ENCODE data around the gene LONRF3.

Gene LONRF3

GRCh38 chrX:118974088-118974907 is at the start of gene LONRF3:
LONRF3 (plus strand) TSS chrX:118974618; CDS start chrX:118974781, 163 bp downstream.
- DNase-seq = peak; percentile 65

DNA sequence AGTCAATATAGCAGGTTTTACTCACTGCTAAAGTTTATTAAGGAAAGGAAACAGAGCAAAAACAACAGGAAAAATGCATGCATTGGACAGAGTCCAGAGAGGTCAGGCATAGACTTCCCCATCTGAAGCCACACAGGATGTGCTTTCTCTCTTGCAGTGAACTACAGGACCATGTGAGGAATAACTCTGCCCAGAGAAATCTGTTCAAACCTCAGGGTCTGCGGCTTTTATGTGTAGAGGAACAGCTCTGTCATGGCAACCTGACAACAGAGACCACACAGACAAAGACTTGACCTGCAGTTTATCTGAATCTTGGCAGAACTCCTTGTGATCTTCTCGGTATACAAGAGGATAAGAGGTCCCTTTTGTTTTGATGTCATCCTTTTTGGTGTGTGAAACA is 46.3 kb upstream of the LONRF3 start:
- no peak for DNase-seq

- DNase-seq = no peak
These were observed 39.1 kb upstream of the LONRF3 start for GRCh38 chrX:118935352-118935751.

DNA sequence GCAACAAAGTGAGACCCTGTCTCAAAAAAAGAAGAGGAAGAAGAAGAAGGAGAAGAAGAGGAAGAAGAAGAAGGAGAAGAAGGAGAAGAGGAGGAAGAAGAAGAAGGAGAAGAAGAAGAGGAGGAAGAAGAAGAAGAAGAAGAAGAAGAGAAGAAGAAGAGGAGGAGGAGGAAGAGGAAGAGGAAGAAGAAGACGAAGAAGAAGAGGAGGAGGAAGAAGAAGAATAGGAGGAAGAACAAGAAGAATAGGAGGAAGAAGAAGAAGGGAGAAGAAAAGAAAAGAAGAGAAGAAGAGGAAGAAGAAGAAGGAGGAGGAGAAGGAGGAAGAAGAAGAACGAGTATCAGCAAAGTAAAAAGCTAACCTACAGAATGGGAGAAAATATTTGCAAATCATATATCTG is 33.3 kb upstream of the LONRF3 start:
- no peak for DNase-seq

DNA sequence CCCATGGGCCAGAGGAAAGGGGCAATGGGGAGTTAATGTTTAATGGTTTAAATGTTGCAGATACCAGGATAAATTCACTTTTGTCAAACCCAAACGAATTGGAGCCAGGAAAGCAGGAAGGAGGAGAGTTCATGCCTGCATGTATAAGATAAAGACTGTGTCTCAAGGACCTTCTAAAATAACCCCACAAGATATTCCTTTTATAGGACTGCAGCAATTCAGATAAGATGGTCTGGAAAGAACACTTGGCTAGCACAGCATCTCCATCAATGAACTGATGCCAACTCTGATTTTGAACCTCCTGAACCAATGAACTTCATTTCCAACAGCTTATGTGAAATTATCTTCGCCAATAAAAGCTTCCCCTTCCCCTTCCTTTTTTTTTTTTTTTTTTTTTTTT is 31.3 kb upstream of the LONRF3 start:
- no peak for DNase-seq

- DNase-seq = no peak
These were observed 28.5 kb upstream of the LONRF3 start for GRCh38 chrX:118945921-118946320.

GRCh38 chrX:118948270-118948669 is 26.1 kb upstream of the LONRF3 start:
- DNase-seq = no peak

DNA sequence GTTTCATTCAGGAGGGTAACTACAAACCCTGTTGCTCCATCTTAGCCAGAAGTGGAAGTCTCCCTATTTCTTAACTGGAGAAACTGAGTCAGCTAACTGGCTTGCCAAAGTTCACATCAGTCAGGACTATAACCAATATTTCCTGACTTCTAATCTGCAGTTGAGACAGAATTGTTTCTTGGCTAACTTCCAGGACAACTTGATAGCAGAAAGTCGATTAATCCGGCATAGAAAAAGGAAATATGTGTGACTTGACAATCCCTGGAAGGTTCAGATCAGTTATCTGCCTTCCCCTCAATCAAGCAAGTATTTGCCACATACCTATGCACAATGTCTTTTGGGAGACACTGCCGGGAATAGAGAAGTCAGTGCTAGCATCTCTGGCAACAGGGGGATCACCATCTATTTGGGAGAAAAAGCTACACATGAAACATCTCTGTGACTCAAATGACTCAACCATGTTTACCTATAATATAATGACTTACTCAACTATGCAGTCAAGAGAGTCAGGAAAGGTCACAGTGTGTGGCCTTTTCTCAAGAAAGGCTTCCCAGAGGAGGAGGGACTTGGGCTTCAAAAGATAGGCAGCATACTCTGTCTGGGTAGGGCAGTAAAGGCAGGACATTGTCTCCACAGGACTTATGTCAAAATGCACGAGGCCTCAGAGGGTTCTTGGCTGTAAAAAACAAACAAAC is 12.4 kb upstream of the LONRF3 start:
- DNase-seq = no peak

- DNase-seq = no peak
These were observed 11.3 kb upstream of the LONRF3 start for GRCh38 chrX:118963159-118963558.

GRCh38 chrX:118964252-118964651 is 10.2 kb upstream of the LONRF3 start:
- no peak for DNase-seq

DNA sequence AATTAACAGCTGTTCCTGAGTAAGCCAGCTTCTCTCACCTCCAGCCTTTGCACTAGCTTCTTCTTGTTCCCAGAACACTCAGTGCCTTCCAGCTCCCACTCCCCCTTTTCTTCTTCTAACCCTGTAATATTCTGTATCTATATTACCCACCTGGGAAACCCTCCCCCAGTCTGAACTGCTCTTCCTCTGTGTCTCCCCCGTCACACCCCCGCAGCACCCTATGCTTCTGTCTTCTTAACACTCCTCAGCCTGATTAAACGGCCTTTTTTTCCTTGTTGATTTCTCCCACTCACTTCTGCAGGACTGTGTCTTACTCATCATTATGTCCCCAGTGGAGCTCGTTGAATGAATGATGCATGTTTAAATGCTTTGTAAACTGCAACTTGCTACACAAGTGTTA is 9.0 kb upstream of the LONRF3 start:
- no peak for DNase-seq

DNA sequence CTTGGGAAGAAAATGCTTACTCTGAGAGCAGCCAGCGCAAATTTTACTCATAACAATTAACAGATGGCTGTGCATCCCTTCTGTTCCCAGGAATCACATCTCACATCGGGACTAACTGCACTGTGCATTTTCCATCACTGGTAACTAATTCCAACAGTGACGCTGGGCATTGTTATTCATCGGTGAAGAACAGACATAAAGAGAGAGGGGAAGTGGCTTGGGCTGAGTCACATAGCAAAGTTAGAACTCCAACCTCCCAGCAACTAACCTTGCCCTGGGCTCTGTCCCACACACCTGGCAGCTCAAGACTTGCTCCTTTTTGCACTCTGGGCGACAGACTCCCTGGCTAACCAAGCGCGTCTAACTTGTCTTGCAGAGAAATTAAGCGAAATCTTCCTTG is 6.4 kb upstream of the LONRF3 start:
- no peak for DNase-seq

DNA sequence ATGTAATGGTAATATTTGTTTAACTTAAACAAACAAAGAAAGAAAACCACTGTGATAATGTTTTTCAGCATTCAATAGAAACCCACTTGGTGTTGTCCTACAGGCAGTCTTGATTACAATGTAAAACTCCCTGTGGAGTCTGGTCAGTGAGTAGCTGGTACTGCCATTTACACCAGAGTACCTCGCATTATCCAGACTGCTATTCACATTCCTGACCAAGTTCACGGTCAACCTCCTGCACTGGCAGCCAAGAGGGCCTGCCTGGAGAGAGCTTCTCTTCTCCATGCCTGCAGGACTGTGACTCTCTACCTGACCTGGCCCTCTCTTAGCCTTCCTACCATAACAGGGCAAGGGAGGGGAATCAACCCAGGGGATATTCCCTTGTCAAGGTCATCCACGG is 2.9 kb upstream of the LONRF3 start:
- no peak for DNase-seq

GRCh38 chrX:118973389-118974087 is 880 bp upstream of the LONRF3 start:
- no peak for DNase-seq

DNA sequence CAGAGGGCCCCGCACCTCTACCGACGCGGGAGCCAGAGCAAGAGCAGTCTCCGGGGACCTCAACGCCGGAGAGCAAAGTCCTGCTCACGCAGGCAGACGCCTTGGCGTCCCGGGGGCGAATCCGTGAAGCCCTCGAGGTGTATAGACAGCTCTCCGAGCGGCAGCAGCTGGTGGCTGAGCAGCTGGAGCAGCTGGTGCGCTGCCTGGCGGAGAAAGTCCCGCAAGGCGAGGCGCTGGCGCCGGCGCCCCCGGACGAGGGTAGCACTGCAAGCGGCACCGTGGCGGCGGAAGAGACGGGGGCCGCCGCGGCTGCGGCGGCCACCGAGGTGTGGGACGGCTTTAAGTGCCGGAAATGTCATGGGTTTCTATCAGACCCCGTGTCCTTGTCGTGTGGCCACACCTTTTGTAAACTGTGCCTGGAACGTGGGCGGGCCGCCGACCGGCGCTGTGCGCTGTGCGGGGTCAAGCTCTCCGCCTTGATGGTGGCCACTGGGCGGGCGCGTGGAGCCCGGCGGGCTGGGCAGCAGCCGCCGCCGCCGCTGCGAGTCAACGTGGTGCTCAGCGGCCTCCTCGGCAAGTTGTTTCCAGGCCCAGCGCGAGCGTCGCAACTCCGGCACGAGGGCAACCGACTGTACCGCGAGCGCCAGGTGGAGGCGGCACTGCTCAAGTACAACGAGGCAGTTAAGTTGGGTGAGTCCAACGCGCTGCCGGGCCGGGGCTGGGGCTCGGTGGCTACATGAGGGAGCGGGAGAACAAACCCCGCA is 672 bp downstream of the LONRF3 start:
- peak; percentile 48 for DNase-seq

DNA sequence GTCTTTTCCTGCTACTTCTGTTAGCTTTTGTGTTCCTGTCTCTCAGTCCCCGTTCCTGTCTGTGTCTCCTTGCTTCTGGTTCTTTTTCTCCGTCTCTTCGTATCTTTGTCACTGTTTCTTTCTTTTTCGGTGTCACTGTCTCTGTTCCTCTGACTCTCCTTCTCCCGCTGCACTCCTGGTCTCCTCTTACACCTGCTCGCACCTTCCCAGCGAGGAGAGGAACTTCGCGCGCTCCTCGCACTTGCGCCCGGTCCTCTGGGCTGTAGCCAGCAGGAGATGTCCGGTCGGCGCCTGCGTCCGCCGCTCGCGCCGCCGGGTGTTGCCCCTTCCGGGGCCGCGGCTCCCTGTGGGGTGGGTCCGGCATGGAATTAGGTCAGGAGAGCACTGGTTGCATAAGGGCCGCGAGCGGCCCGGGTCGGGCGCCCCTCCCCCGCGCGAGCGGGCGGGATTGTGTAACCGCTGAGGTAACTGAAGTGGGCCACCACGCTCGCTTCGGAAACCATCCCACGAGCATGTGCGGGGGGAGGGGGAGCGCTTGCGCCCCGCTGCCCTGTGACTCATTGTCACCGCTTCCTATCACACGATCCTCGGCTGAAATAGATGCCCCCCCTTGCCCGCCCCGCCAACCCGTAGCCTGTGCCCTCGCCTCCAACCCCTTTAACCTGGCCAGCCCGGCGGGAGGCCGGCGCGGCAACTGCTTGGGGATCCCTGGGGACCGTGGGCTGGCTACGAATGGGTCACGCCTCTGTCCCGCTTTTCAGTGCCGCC is 1.6 kb downstream of the LONRF3 start:
- DNase-seq = peak; percentile 70

GRCh38 chrX:118976599-118977340 is 2.4 kb downstream of the LONRF3 start:
- DNase-seq = peak; percentile 28

- no peak for DNase-seq
These were observed 3.0 kb downstream of the LONRF3 start for GRCh38 chrX:118977424-118977823.

GRCh38 chrX:118978451-118978850 is 4.0 kb downstream of the LONRF3 start:
- no peak for DNase-seq

DNA sequence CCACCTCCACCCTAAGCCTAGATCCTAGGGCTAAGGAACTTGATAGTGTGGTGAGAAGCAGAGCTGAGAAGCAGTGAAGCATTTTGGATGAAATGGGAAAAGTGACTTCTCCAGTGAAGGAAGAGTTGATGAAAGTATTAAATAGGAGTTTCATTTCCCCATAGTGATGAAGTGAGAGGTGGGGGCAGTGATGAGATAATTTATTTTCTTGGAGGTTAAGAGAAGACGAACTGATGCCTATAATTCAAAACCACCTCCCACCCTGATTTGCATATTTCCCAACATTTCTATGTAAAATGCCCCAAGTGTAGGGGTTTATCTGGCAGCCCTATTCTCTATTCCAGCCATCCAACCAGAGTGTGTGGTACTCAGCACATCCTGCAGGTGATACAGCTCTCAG is 6.3 kb downstream of the LONRF3 start:
- DNase-seq = no peak

DNA sequence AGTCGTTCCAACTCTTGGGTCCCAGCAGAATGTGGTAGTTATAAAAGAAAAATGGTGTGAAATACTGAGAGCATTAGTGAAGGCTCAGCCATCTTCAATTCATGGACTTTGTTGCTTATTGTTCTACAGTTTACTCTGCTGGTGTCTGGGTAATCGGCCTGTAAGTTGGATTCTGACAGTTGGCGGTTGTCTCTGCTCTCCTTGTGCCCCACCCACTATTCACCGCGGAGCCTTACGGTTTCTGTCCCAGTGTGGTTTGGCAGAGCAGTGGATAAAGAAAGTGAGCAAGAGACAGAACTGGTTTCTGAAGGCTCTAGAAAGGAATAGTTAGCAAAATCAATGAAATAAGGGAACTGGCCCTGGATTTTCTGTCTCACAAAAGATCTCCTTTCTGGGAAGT is 9.1 kb downstream of the LONRF3 start:
- DNase-seq = no peak

DNA sequence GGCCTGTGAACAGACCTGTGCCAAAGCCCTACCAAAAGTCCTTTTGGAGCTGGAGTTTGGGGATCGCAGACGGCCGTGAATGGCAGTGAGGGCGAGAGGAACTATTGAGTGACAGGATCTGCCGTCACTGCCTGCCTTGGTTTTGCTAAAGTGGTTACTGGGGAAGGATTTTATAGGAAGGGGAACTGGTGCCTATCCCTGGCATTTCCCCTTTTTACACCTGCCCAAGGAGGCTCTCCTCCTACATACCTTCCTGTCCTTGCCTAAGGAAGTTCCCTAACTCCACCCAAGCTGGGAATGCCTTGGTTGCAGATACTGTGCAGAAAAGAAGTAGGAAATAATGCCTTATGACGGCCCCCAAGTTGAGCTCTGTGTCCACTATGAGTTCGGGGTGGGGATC is 14.5 kb downstream of the LONRF3 start:
- no peak for DNase-seq

All from stimulated activated CD4-positive, alpha-beta T cell treated with anti-CD3 and anti-CD28 coated beads, Interleukin-4, amount 100 ng/mL, for 24 hours (primary cell).